OCI-LY1 (cell line): ENCODE results near the gene CATSPER3.

Experiments
- EZH2 ChIP-seq: fragments of 200-600 bp; sonication (generic), shearing (Covaris generic); IDR thresholded peaks from 2 replicates; pipeline ENCODE4 v1.8.0; 2017; ENCODE audit warnings: borderline replicate concordance, mixed run types, mild to moderate bottlenecking, antibody characterized with exemption, low read length, moderate library complexity, mixed read lengths
- TF ChIP-seq, protein P1 (sequence below): fragments of 200-600 bp; sonication (generic), shearing (Covaris generic); IDR thresholded peaks from 2 replicates; pipeline ENCODE4 v1.5.1; 2017; ENCODE audit warnings: mild to moderate bottlenecking, antibody characterized with exemption, low read length, moderate library complexity, mixed read lengths

DNA sequence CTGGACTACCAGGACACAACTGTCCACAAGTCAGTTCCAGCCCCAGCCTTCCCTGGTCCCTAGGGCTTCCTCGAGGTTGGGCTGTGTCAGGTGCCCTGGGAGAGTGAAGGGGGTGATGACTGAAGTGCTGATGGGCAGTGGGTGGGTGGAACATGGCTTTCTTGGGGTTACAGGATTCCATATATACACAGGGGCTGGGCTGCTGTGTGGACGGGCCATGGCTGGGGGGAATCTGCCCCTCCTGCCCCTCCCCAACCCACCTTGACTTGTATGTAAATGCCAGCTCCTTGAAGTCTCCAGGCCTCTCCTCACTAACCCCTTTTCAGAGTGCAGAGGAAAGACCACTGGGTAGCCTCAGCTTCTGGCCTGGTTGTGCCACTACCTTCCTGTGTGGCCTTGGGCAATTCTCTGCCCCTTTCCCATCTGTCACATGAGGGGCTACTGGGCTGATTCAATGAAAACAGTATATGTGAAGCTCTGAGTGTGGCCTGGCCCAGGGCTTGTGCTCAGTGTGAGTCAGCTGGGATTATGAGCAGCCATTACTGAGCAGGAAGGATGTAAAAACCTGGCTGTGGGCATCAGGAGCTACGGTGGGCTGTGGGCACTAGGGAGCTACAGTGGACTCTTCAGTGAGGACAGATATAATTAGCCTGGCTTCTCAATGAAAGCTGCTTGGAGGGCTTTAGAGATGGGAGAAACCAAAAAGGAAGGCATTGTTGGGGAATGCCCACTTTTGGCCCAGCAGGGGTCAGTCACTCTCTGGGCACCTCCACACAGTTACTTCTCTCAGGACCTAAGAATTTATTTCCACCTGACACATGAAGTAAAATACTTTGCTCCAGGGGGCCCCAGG lies 43.0 kb downstream of the CATSPER3 start:
- TF ChIP-seq, protein P1, sequence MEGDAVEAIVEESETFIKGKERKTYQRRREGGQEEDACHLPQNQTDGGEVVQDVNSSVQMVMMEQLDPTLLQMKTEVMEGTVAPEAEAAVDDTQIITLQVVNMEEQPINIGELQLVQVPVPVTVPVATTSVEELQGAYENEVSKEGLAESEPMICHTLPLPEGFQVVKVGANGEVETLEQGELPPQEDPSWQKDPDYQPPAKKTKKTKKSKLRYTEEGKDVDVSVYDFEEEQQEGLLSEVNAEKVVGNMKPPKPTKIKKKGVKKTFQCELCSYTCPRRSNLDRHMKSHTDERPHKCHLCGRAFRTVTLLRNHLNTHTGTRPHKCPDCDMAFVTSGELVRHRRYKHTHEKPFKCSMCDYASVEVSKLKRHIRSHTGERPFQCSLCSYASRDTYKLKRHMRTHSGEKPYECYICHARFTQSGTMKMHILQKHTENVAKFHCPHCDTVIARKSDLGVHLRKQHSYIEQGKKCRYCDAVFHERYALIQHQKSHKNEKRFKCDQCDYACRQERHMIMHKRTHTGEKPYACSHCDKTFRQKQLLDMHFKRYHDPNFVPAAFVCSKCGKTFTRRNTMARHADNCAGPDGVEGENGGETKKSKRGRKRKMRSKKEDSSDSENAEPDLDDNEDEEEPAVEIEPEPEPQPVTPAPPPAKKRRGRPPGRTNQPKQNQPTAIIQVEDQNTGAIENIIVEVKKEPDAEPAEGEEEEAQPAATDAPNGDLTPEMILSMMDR: no peak
- no peak for TF ChIP-seq EZH2
